SK-N-SH (cell line): ENCODE measurements around the gene RALY.

ENCODE experiments used
- CTCF ChIP-seq: fragments of 200-600 bp; sonication (generic); IDR thresholded peaks from 2 replicates; pipeline ENCODE4 v1.6.1; 2017; ENCODE audit warnings: antibody characterized with exemption, mild to moderate bottlenecking, moderate library complexity
- EZH2phosphoT487 ChIP-seq: fragments of 200-600 bp; sonication (generic); IDR thresholded peaks from 2 replicates; pipeline ENCODE4 v1.6.1; 2017; ENCODE audit warnings: low read depth, mixed run types, mild to moderate bottlenecking, antibody characterized with exemption, moderate library complexity, borderline replicate concordance
- FOSL2 ChIP-seq: IDR thresholded peaks from 2 replicates; pipeline ENCODE4 v1.4.0; 2012; ENCODE audit warnings: low read depth, mild to moderate bottlenecking, moderate library complexity, borderline replicate concordance
- GATA2 ChIP-seq: sonication (generic); formaldehyde crosslinking; IDR thresholded peaks from 2 replicates; pipeline ENCODE4 v1.5.0; 2020; ENCODE audit warnings: mild to moderate bottlenecking, missing genetic modification reagents
- POLR2AphosphoS5 ChIP-seq: IDR thresholded peaks from 2 replicates; pipeline ENCODE4 v1.6.1; 2012; ENCODE audit warnings: low read depth, low read length
- RFX5 ChIP-seq: IDR thresholded peaks from 2 replicates; pipeline ENCODE4 v1.6.1; 2012; ENCODE audit warnings: mild to moderate bottlenecking, improper control_type of control experiment, low read length
- RXRA ChIP-seq: IDR thresholded peaks from 2 replicates; pipeline ENCODE4 v1.4.0; 2012; ENCODE audit warnings: low read depth, mild to moderate bottlenecking, borderline replicate concordance
- SIN3A ChIP-seq: IDR thresholded peaks from 2 replicates; pipeline ENCODE4 v1.6.1; 2012; ENCODE audit warnings: low read depth, mild to moderate bottlenecking, low read length, moderate library complexity, borderline replicate concordance
- TAF1 ChIP-seq: IDR thresholded peaks from 2 replicates; pipeline ENCODE4 v1.6.1; 2012; ENCODE audit warnings: low read depth, mild to moderate bottlenecking, low read length, moderate library complexity, borderline replicate concordance
- YY1 ChIP-seq: IDR thresholded peaks from 2 replicates; pipeline ENCODE4 v1.4.0; 2012; ENCODE audit warnings: low read depth, mild to moderate bottlenecking

- TF ChIP-seq SIN3A: no peak
- peak; percentile 92 for TF ChIP-seq CTCF
- no peak for TF ChIP-seq RFX5
- TF ChIP-seq TAF1: no peak
- TF ChIP-seq EZH2phosphoT487: no peak
- no peak for TF ChIP-seq POLR2AphosphoS5
- TF ChIP-seq GATA2 (CRISPR knock-in tag): no peak
- no peak for TF ChIP-seq YY1
- no peak for TF ChIP-seq RXRA
- no peak for TF ChIP-seq FOSL2
Measured at GRCh38 chr20:34069341-34070078, 75.8 kb downstream of the RALY start.
